Measurements from ENCODE around the gene MXD3. TPM values are rescaled to one million over a fixed set of nuclear protein-coding genes. Genes with fewer than 3 reads are reported as not detected.

The MXD3 gene
- total and polyA plus RNA-seq, 2 donors (not counting 1 experiment from before 2014, with no cell fraction given): 11.5 to 14.8 TPM

GRCh38 chr5:177313561-177314259 lies 2.0 kb upstream of the MXD3 start:
- ATAC-seq (ENCODE audit: low read depth) (no peak), DNase-seq (no peak)
- TF ChIP-seq CTCF (IDR thresholded peaks at IDR 0.05) (no peak), EZH2 (IDR thresholded peaks at IDR 0.05; ENCODE audit: borderline replicate concordance, insufficient read depth, low read depth, low read length, poor library complexity, severe bottlenecking) (no peak)
- Mint-ChIP-seq H3K4me1 (peaks cover 45% of the 10 kb centered on the region), H3K27ac (no peak overlapping the region), H3K4me3 (no peak overlapping the region), H3K9me3 (ENCODE audit: insufficient read depth) (no peaks in the 10 kb centered on the region), H3K27me3 (no peaks in the 10 kb centered on the region)
- ChIA-PET POLR2A (interaction anchor here (0.5 to 1.4 kb wide), 2 partner anchors 21 to 35 kb away, joined by 3 to 5 read pairs; no protein-coding TSS in a partner anchor), CTCF (interaction anchor here (1.1 to 2.3 kb wide), 2 partner anchors 10 to 12 kb away, joined by 3 to 6 read pairs; partner anchors contain the start of genes PRELID1 and RAB24)
- WGBS (ENCODE audit: insufficient coverage): 95% methylated on average over 12 of the region's 15 CpGs
- H3K79me2 ChIP-seq (ENCODE audit: control insufficient read depth, insufficient read depth, low read length): peaks cover 31% of the 10 kb centered on the region
- H3K4me3 ChIP-seq (ENCODE audit: control extremely low read depth in 1 of 5, extremely low read depth in 1 of 5, insufficient read depth in 1 of 5, low read depth in 2 of 5, low read length in 4 of 5): no peak overlapping the region
- no peaks in the 10 kb centered on the region for H3K36me3 ChIP-seq (replicated peaks in 1 of 2; ENCODE audit: control extremely low read depth in 1 of 2, control insufficient read depth in 1 of 2, extremely low read depth in 1 of 2, insufficient read depth in 2 of 2, low read length in 1 of 2)
- H3K4me1 ChIP-seq (ENCODE audit: control insufficient read depth in 2 of 2, insufficient read depth in 2 of 2, low read length in 2 of 2): peaks cover 37 to 48% of the 10 kb centered on the region in 2 donors
- H3K4me2 ChIP-seq (replicated peaks; ENCODE audit: low read depth, low read length, poor library complexity, severe bottlenecking): no peak overlapping the region
- no peak overlapping the region for H2AFZ ChIP-seq (ENCODE audit: insufficient read depth, low read depth, low read length, poor library complexity, severe bottlenecking)
- intact Hi-C loops (cut with micrococcal nuclease): loop anchor here (2.0 to 10.0 kb wide), 2 partner anchors 143 to 801 kb away; partner anchors contain the start of gene N4BP3
- H3K27me3 ChIP-seq (replicated peaks in 1 of 4; ENCODE audit: control extremely low read depth in 1 of 4, control insufficient read depth in 3 of 4, insufficient read depth in 4 of 4, low read length in 3 of 4): no peaks in the 10 kb centered on the region
- no peaks in the 10 kb centered on the region for H3K9me3 ChIP-seq (ENCODE audit: control extremely low read depth in 1 of 3, control insufficient read depth in 2 of 3, insufficient read depth in 1 of 3, low read length in 2 of 3)
- no peak overlapping the region for H3K27ac ChIP-seq (ENCODE audit: low read length in 2 of 2)
- H4K20me1 ChIP-seq (ENCODE audit: control insufficient read depth, insufficient read depth, low read length, poor library complexity, severe bottlenecking): peaks cover 64% of the 10 kb centered on the region
- no peak overlapping the region for H3K9ac ChIP-seq (ENCODE audit: low read length)

Data from B cell (primary cell).